HCT116 (cell line): ENCODE data around the gene LAMP5. TPM values are rescaled to one million over a fixed set of nuclear protein-coding genes. Genes with fewer than 3 reads are reported as not detected.

Experiments
- ATAC-seq: fragments of 200-7000 bp; cut with Tn5 transposase; 2 replicates; pipeline ENCODE4 v1.9.1; 2020; ENCODE audit warnings: mild to moderate bottlenecking, moderate library complexity
- BruUV-seq: library from RNA; stranded (reverse); fragments of 400-500 nt; replicated peaks from 2 replicates; lab custom pipeline; 2021; lab: Mats Ljungman, UMichigan
- CTCF ChIA-PET: fragments of 300-600 bp; sonication (Branson Sonifier 250); formaldehyde crosslinking; loops from one replicate; lab custom pipeline; 2021; ENCODE audit warnings: antibody characterized with exemption; lab: Charles Lee
- POLR2A ChIA-PET: fragments of 300-600, 350-600 bp; sonication (Branson Sonifier 250); formaldehyde crosslinking; loops from one replicate; lab custom pipeline; 2021; ENCODE audit warnings: antibody characterized with exemption; lab: Charles Lee
- RAD21 ChIA-PET, 2 experiments: fragments of 300-600 bp; sonication (Branson Sonifier 250); formaldehyde crosslinking; loops; one replicate each; lab custom pipeline; 2023; ENCODE audit warnings: low total read pairs in 2 of 2; ENCODE audit not compliant: uncharacterized antibody in 2 of 2, unreplicated experiment in 2 of 2, low non-redundant PET in 1 of 2; lab: Charles Lee
- DNase-seq: peaks from one replicate; pipeline ENCODE4 v3.0.0-alpha.2; 2010; ENCODE audit warnings: low read depth, low spot score
- H2AFZ ChIP-seq: fragments of 200-600 bp; shearing (Covaris generic), sonication (generic); 2 replicates; pipeline ENCODE4 v1.6.1; 2017; ENCODE audit warnings: low read depth, mixed run types, mixed read lengths, antibody characterized with exemption, low read length; ENCODE audit not compliant: poor library complexity, severe bottlenecking
- H3K27ac ChIP-seq: 2 replicates; pipeline ENCODE4 v1.5.1; 2012; ENCODE audit warnings: low read depth, low read length
- H3K27me3 ChIP-seq: fragments of 200-600 bp; sonication (generic); 2 replicates; pipeline ENCODE4 v1.6.1; 2016; ENCODE audit warnings: mixed run types, low read length, mixed read lengths; ENCODE audit not compliant: insufficient read depth
- H3K36me3 ChIP-seq, 2 experiments: fragments of 200-500 bp in 1 of 2; fragments of 200-600 bp in 1 of 2; sonication (Bioruptor generic) in 1 of 2; sonication (generic) in 1 of 2; 2 replicates each; pipeline versions ENCODE4 v1.5.1 to v1.6.1; 2014 to 2016; ENCODE audit warnings: low read length in 2 of 2, inconsistent platforms in 1 of 2, mixed read lengths in 1 of 2, mixed run types in 1 of 2; ENCODE audit not compliant: insufficient read depth in 2 of 2, control insufficient read depth in 1 of 2
- H3K4me1 ChIP-seq, 2 experiments: fragments of 200-600 bp in 1 of 2; sonication (generic) in 1 of 2; 2 replicates each; pipeline versions ENCODE4 v1.5.1 to v1.6.1; 2012 to 2017; ENCODE audit warnings: low read length in 2 of 2, inconsistent platforms in 1 of 2, mild to moderate bottlenecking in 1 of 2, mixed read lengths in 1 of 2, mixed run types in 1 of 2, moderate library complexity in 1 of 2; ENCODE audit not compliant: insufficient read depth in 2 of 2, control insufficient read depth in 1 of 2
- H3K4me2 ChIP-seq: fragments of 200-600 bp; sonication (generic); 2 replicates; pipeline ENCODE4 v1.6.1; 2017; ENCODE audit warnings: mixed run types, low read length, mixed read lengths
- H3K4me3 ChIP-seq, 2 experiments: fragments of 200-600 bp in 1 of 2; sonication (generic) in 1 of 2; replicated peaks in 1 of 2; 2 replicates each; pipeline ENCODE4 v1.5.1; 2011 to 2016; ENCODE audit warnings: low read length in 2 of 2, control low read depth in 1 of 2, low read depth in 1 of 2, mild to moderate bottlenecking in 1 of 2, mixed read lengths in 1 of 2, mixed run types in 1 of 2
- H3K79me2 ChIP-seq: fragments of 200-600 bp; sonication (generic); 2 replicates; pipeline ENCODE4 v1.6.1; 2017; ENCODE audit warnings: mild to moderate bottlenecking, mixed run types, low read length, moderate library complexity, mixed read lengths; ENCODE audit not compliant: insufficient read depth
- H3K9ac ChIP-seq: fragments of 200-600 bp; sonication (generic); 2 replicates; pipeline ENCODE4 v1.6.1; 2016; ENCODE audit warnings: low read length, mixed read lengths
- H3K9me2 ChIP-seq: fragments of 200-600 bp; sonication (generic), shearing (Covaris generic); 2 replicates; pipeline ENCODE4 v1.6.1; 2017; ENCODE audit warnings: mixed run types, mild to moderate bottlenecking, moderate library complexity; ENCODE audit not compliant: insufficient read depth
- H3K9me3 ChIP-seq, 2 experiments: fragments of 200-500 bp in 1 of 2; fragments of 200-600 bp in 1 of 2; sonication (Bioruptor generic) in 1 of 2; sonication (generic) in 1 of 2; 2 replicates each; pipeline ENCODE4 v1.6.1; 2014 to 2017; ENCODE audit warnings: low read length in 2 of 2, mixed read lengths in 2 of 2, inconsistent platforms in 1 of 2, low read depth in 1 of 2, mild to moderate bottlenecking in 1 of 2, mixed run types in 1 of 2, moderate library complexity in 1 of 2; ENCODE audit not compliant: control insufficient read depth in 1 of 2, insufficient read depth in 1 of 2
- H4K20me1 ChIP-seq: fragments of 200-600 bp; sonication (generic), shearing (Covaris generic); 2 replicates; pipeline ENCODE4 v1.6.1; 2017; ENCODE audit warnings: mixed run types, mild to moderate bottlenecking, moderate library complexity; ENCODE audit not compliant: insufficient read depth
- CEBPB ChIP-seq: IDR thresholded peaks from 2 replicates; pipeline ENCODE4 v1.6.1; 2012; ENCODE audit warnings: low read depth
- EGR1 ChIP-seq: IDR thresholded peaks from 2 replicates; pipeline ENCODE4 v1.6.1; 2012; ENCODE audit warnings: low read depth
- EZH2 ChIP-seq: fragments of 200-600 bp; sonication (generic); IDR thresholded peaks from 2 replicates; pipeline ENCODE4 v1.6.1; 2017; ENCODE audit warnings: antibody characterized with exemption, mixed run types
- FOSL1 ChIP-seq: IDR thresholded peaks from 2 replicates; pipeline ENCODE4 v1.6.1; 2012; ENCODE audit warnings: low read depth
- JUND ChIP-seq: IDR thresholded peaks from 2 replicates; pipeline ENCODE4 v1.6.1; 2012
- SP1 ChIP-seq: IDR thresholded peaks from 2 replicates; pipeline ENCODE4 v1.6.1; 2012; ENCODE audit warnings: low read depth
- YY1 ChIP-seq: IDR thresholded peaks from 2 replicates; pipeline ENCODE4 v1.6.1; 2011; ENCODE audit warnings: low read length, low read depth, moderate library complexity, mild to moderate bottlenecking; ENCODE audit not compliant: insufficient replicate concordance; ENCODE audit errors: extremely low read depth
- ZNF274 ChIP-seq: fragments of 200-500 bp; sonication (Bioruptor generic); IDR thresholded peaks from 2 replicates; pipeline ENCODE4 v1.6.1; 2014; ENCODE audit warnings: mild to moderate bottlenecking, low read depth, low read length, inconsistent platforms
- intact Hi-C: fragments of 100-400 bp; cut with micrococcal nuclease; formaldehyde crosslinking; loops from 2 replicates; pipeline ENCODE4 v1.10.0; 2022
- total RNA-seq: library from RNA; stranded (reverse); gene quantifications from one replicate; pipeline ENCODE4 v1.2.1, GENCODE V29; 2021; ENCODE audit not compliant: unreplicated experiment
- TF ChIP-seq, protein P1 (sequence below): IDR thresholded peaks from 2 replicates; pipeline ENCODE4 v1.6.1; 2012

Gene LAMP5
- total RNA-seq, 1 experiment from 2014 or later, result not detected

DNA sequence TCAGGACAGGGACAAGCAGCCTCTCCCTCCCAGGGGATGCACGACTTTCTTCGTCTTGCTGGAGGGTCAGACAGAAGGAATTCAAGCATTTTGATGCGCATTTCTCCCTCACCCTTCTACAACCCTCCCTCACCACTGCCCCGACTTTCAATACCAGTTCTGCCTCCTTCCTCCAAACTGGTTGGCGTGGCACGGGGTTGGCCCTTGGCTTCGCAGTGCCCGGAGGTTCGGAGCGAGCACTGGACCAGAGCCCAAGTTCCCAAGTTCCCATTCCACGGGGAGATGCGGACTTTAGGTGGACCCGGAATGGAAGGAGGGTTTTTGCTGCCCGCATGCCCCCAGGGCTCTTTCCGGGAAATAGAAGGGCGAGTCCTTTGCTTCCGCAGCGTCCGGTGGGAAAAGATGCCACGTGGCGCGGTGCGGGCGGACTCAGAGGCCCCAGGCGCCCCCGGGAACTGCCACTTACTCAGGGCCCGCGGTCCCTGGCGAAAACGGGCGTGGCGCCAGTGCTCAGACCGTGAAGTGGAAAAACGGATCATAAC, 8.0 kb upstream of the LAMP5 start (continued):
- TF ChIP-seq EZH2, result no peak

DNA sequence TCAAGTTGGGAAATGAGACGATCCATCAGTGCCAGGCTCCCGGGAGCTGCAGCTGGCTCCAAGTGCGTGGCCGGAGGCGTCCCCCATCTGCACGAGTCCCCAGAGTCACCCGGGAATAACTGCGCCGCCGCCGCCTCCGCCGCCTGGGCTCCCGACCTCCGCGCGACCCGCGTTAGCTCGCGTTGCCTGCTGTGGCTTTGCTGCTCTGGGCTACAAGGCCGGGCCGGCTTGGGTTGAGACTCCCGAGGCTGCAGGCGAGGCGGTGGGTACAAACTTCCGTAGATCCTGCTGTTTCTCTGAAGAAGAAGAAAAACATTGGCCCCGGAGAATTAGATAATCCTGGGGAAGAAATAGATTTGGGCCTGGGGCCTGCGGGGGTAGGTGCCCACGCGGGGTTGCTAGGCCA, 7.4 kb upstream of the LAMP5 start:
- TF ChIP-seq CEBPB (no peak), SP1 (no peak), ZNF274 (no peak), JUND (no peak), YY1 (no peak), EGR1 (no peak), FOSL1 (no peak), EZH2 (no peak)
- TF ChIP-seq, protein P1, sequence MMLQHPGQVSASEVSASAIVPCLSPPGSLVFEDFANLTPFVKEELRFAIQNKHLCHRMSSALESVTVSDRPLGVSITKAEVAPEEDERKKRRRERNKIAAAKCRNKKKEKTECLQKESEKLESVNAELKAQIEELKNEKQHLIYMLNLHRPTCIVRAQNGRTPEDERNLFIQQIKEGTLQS, result no peak
- Histone ChIP-seq H3K4me1 (no peaks in the 10 kb centered on the region), H3K27ac (no peak overlapping the region), H4K20me1 (no peaks in the 10 kb centered on the region; the same call in 1 of the 2 replicates), H3K27me3 (peaks cover 11% of the 10 kb centered on the region; the same call in 1 of the 2 replicates), H3K9ac (no peak overlapping the region), H3K4me3 (no peak overlapping the region), H3K9me3 (no peaks in the 10 kb centered on the region), H2AFZ (no peak overlapping the region), H3K9me2 (no peaks in the 10 kb centered on the region), H3K79me2 (no peaks in the 10 kb centered on the region), H3K4me2 (no peak overlapping the region), H3K36me3 (no peaks in the 10 kb centered on the region)
- CTCF ChIA-PET, result no interaction called here
- POLR2A ChIA-PET, result no interaction called here
- ATAC-seq (no peak), DNase-seq (no peak)
- intact Hi-C loops, result no loop called here
- BruUV-seq, result no TSS peak
- RAD21 ChIA-PET, result no interaction called here
